ENCODE results near the gene FBXO41. TPM values are rescaled to one million over a fixed set of nuclear protein-coding genes. Genes with fewer than 3 reads are reported as not detected.

Gene FBXO41
- total RNA-seq, 1 donor from 2014 or later = 10.1 TPM

GRCh38 chr2:73307720-73308119, 23.4 kb upstream of the FBXO41 start:
- no peak for FAIRE-seq
- Histone ChIP-seq H3K4me3 (ENCODE audit: insufficient read depth, low read depth, low read length) (no peak overlapping the region), H3K27ac (ENCODE audit: low read depth, low read length) (no peak overlapping the region), H3K9me3 (ENCODE audit: insufficient read depth, low read depth, low read length) (no peaks in the 10 kb centered on the region), H2AFZ (ENCODE audit: low read depth, low read length) (no peak overlapping the region), H3K36me3 (ENCODE audit: insufficient read depth, low read length) (no peaks in the 10 kb centered on the region), H4K20me1 (ENCODE audit: insufficient read depth, low read length) (no peaks in the 10 kb centered on the region), H3K4me1 (ENCODE audit: insufficient read depth, low read length) (no peaks in the 10 kb centered on the region), H3K9ac (ENCODE audit: low read length) (no peak overlapping the region), H3K4me2 (ENCODE audit: low read length) (no peak overlapping the region), H3K79me2 (ENCODE audit: insufficient read depth, low read length) (no peaks in the 10 kb centered on the region), H3K27me3 (ENCODE audit: insufficient read depth, low read length) (peaks cover 23% of the 10 kb centered on the region)
- DNase-seq (ENCODE audit: low read depth) = no peak
- H3K36me3 Mint-ChIP-seq (ENCODE audit: low read depth, unreplicated experiment) = no peaks in the 10 kb centered on the region
- TF ChIP-seq CTCF (IDR thresholded peaks at IDR 0.05; ENCODE audit: insufficient read depth, low read depth, low read length) = no peak
- no peak for TF ChIP-seq EZH2 (IDR thresholded peaks at IDR 0.05; ENCODE audit: insufficient read depth, low read length)
- H3K27ac Mint-ChIP-seq (ENCODE audit: unreplicated experiment) = no peak overlapping the region
- no peaks in the 10 kb centered on the region for H3K4me1 Mint-ChIP-seq (ENCODE audit: low read depth, unreplicated experiment)
- H3K9me3 Mint-ChIP-seq (ENCODE audit: unreplicated experiment) = peaks cover 8% of the 10 kb centered on the region
- H3K4me3 Mint-ChIP-seq (ENCODE audit: unreplicated experiment) = no peak overlapping the region
- H3K27me3 Mint-ChIP-seq (ENCODE audit: low read depth, unreplicated experiment) = peaks cover 34% of the 10 kb centered on the region

- H4K20me1 ChIP-seq (ENCODE audit: insufficient read depth, low read length) = no peaks in the 10 kb centered on the region
- H3K36me3 Mint-ChIP-seq (ENCODE audit: low read depth, unreplicated experiment) = no peaks in the 10 kb centered on the region
- H3K9ac ChIP-seq (ENCODE audit: low read length) = no peak overlapping the region
- H3K9me3 Mint-ChIP-seq (ENCODE audit: unreplicated experiment) = peaks cover 3% of the 10 kb centered on the region
- no peak overlapping the region for H3K27ac ChIP-seq (ENCODE audit: low read depth, low read length)
- TF ChIP-seq CTCF (IDR thresholded peaks at IDR 0.05; ENCODE audit: insufficient read depth, low read depth, low read length) = no peak
- no peak for TF ChIP-seq EZH2 (IDR thresholded peaks at IDR 0.05; ENCODE audit: insufficient read depth, low read length)
- H3K4me2 ChIP-seq (ENCODE audit: low read length) = no peak overlapping the region
- H3K4me3 Mint-ChIP-seq (ENCODE audit: unreplicated experiment) = no peak overlapping the region
- H3K4me3 ChIP-seq (ENCODE audit: insufficient read depth, low read depth, low read length) = no peak overlapping the region
- no peak for FAIRE-seq
- H3K9me3 ChIP-seq (ENCODE audit: insufficient read depth, low read depth, low read length) = no peaks in the 10 kb centered on the region
- no peak overlapping the region for H3K27ac Mint-ChIP-seq (ENCODE audit: unreplicated experiment)
- H3K4me1 Mint-ChIP-seq (ENCODE audit: low read depth, unreplicated experiment) = peaks cover 6% of the 10 kb centered on the region
- H3K79me2 ChIP-seq (ENCODE audit: insufficient read depth, low read length) = no peaks in the 10 kb centered on the region
- H3K36me3 ChIP-seq (ENCODE audit: insufficient read depth, low read length) = no peaks in the 10 kb centered on the region
- H2AFZ ChIP-seq (ENCODE audit: low read depth, low read length) = no peak overlapping the region
- H3K4me1 ChIP-seq (ENCODE audit: insufficient read depth, low read length) = no peaks in the 10 kb centered on the region
- H3K27me3 ChIP-seq (ENCODE audit: insufficient read depth, low read length) = peaks cover 22% of the 10 kb centered on the region
- H3K27me3 Mint-ChIP-seq (ENCODE audit: low read depth, unreplicated experiment) = peaks cover 38% of the 10 kb centered on the region
- DNase-seq (ENCODE audit: low read depth) = no peak
These were observed 17.4 kb upstream of the FBXO41 start for GRCh38 chr2:73301636-73302035.

GRCh38 chr2:73300926-73301325, 16.6 kb upstream of the FBXO41 start:
- no peaks in the 10 kb centered on the region for H3K36me3 ChIP-seq (ENCODE audit: insufficient read depth, low read length)
- Mint-ChIP-seq H3K36me3 (ENCODE audit: low read depth, unreplicated experiment) (no peaks in the 10 kb centered on the region), H3K4me1 (ENCODE audit: low read depth, unreplicated experiment) (peaks cover 6% of the 10 kb centered on the region), H3K4me3 (ENCODE audit: unreplicated experiment) (no peak overlapping the region), H3K27me3 (ENCODE audit: low read depth, unreplicated experiment) (peaks cover 42% of the 10 kb centered on the region), H3K27ac (ENCODE audit: unreplicated experiment) (no peak overlapping the region), H3K9me3 (ENCODE audit: unreplicated experiment) (peaks cover 2% of the 10 kb centered on the region)
- H3K9me3 ChIP-seq (ENCODE audit: insufficient read depth, low read depth, low read length) = no peaks in the 10 kb centered on the region
- DNase-seq (ENCODE audit: low read depth) = no peak
- H4K20me1 ChIP-seq (ENCODE audit: insufficient read depth, low read length) = no peaks in the 10 kb centered on the region
- H3K4me2 ChIP-seq (ENCODE audit: low read length) = no peak overlapping the region
- no peak for FAIRE-seq
- TF ChIP-seq EZH2 (IDR thresholded peaks at IDR 0.05; ENCODE audit: insufficient read depth, low read length) = no peak
- TF ChIP-seq CTCF (IDR thresholded peaks at IDR 0.05; ENCODE audit: insufficient read depth, low read depth, low read length) = no peak
- H2AFZ ChIP-seq (ENCODE audit: low read depth, low read length) = no peak overlapping the region
- no peak overlapping the region for H3K9ac ChIP-seq (ENCODE audit: low read length)
- no peaks in the 10 kb centered on the region for H3K4me1 ChIP-seq (ENCODE audit: insufficient read depth, low read length)
- no peak overlapping the region for H3K27ac ChIP-seq (ENCODE audit: low read depth, low read length)
- no peak overlapping the region for H3K4me3 ChIP-seq (ENCODE audit: insufficient read depth, low read depth, low read length)
- H3K79me2 ChIP-seq (ENCODE audit: insufficient read depth, low read length) = no peaks in the 10 kb centered on the region
- H3K27me3 ChIP-seq (ENCODE audit: insufficient read depth, low read length) = peaks cover 28% of the 10 kb centered on the region

Measured in astrocyte (in vitro differentiated cells and primary cell).